Vagina (tissue), 2 donors: ENCODE measurements around the gene NR2E3. TPM values are rescaled to one million over a fixed set of nuclear protein-coding genes. Genes with fewer than 3 reads are reported as not detected.

Experiments
- DNase-seq, 2 donors: peaks; one replicate each; pipeline ENCODE4 v3.0.0-alpha.2; 2017; ENCODE audit errors: extremely low spot score in 2 of 2
- H3K27ac ChIP-seq: fragments of 200-600 bp; sonication (generic); one replicate; pipeline ENCODE4 v1.5.1; 2019
- H3K27me3 ChIP-seq: fragments of 200-600 bp; sonication (generic); one replicate; pipeline ENCODE4 v1.5.1; 2019
- H3K36me3 ChIP-seq, 2 donors: fragments of 200-600 bp; sonication (generic); one replicate each; pipeline ENCODE4 v1.5.1; 2017 to 2019
- H3K4me1 ChIP-seq: fragments of 200-600 bp; sonication (generic); one replicate; pipeline ENCODE4 v1.5.1; 2019
- H3K4me3 ChIP-seq, 2 donors: fragments of 200-600 bp; sonication (generic); 1 replicate in 1 of 2; 2 replicates in 1 of 2; pipeline ENCODE4 v1.5.1; 2016 to 2019
- H3K9me3 ChIP-seq: fragments of 200-600 bp; sonication (generic); one replicate; pipeline ENCODE4 v1.5.1; 2019
- POLR2A ChIP-seq, 2 donors: fragments of 450-650 bp; IDR thresholded peaks; one replicate each; pipeline ENCODE4 v1.6.1; 2017; ENCODE audit warnings: antibody characterized with exemption in 2 of 2, mild to moderate bottlenecking in 2 of 2, moderate library complexity in 2 of 2
- POLR2AphosphoS5 ChIP-seq, 2 donors: sonication (generic); formaldehyde crosslinking; IDR thresholded peaks; one replicate each; pipeline ENCODE4 v1.9.0; 2017; ENCODE audit warnings: antibody characterized with exemption in 2 of 2, mild to moderate bottlenecking in 2 of 2, low read depth in 1 of 2; ENCODE audit not compliant: insufficient read depth in 1 of 2
- intact Hi-C: fragments of 100-400 bp; cut with DNase I; formaldehyde crosslinking; loops from one replicate; pipeline ENCODE4 v1.15.1; 2023
- total RNA-seq: library from RNA; depleted of rRNA; stranded (reverse); fragments of >200 nt; gene quantifications from one replicate; pipeline ENCODE4 v1.2.3, GENCODE V29; 2016
- TF ChIP-seq, protein P1 (sequence below), 3 experiments: fragments of 450-650 bp in 2 of 3; fragments of 200-600 bp in 1 of 3; sonication (generic) in 1 of 3; IDR thresholded peaks; one replicate each; pipeline ENCODE4 v1.5.1; 2017 to 2019; ENCODE audit warnings: antibody characterized with exemption in 3 of 3, mild to moderate bottlenecking in 2 of 3, moderate library complexity in 2 of 3

Gene NR2E3
- total RNA-seq, 1 donor from 2014 or later = 0.98 TPM

DNA sequence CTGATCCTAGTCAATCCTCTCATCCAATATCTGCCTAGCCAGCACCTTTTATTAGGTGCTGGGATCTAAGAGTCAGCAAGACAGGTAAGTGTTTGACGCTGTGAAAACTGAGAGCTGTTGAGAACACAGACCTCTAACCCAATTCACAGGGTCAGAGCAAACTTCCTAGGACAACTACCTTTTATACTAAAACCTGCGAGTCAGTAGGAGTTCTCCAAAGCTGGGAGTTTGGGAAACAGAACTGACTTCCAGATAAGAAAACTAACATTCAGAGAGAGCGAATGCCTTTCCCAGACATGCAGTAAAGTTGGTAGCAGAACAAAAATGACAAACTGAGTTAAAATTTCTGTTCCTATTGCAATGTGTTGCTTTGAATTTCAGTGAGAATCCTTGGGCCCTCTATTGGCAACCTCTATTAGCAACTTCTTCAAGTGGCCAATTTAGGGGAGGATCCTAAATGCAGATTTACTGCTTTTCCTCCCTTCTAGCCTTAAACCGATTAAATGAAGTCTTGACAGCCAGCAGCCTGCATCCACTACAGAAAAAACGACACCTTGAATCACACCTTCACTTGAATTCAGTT is 11.3 kb downstream of the NR2E3 start:
- Histone ChIP-seq H3K36me3 (peaks cover 0 to 16% of the 10 kb centered on the region in 2 donors), H3K4me3 (no peak overlapping the region), H3K9me3 (no peaks in the 10 kb centered on the region), H3K27me3 (no peaks in the 10 kb centered on the region), H3K27ac (no peak overlapping the region), H3K4me1 (no peaks in the 10 kb centered on the region)
- intact Hi-C loops = no loop called here
- no peak for DNase-seq
- TF ChIP-seq POLR2A (IDR thresholded peaks at IDR 0.05) = no peak
- TF ChIP-seq, protein P1, sequence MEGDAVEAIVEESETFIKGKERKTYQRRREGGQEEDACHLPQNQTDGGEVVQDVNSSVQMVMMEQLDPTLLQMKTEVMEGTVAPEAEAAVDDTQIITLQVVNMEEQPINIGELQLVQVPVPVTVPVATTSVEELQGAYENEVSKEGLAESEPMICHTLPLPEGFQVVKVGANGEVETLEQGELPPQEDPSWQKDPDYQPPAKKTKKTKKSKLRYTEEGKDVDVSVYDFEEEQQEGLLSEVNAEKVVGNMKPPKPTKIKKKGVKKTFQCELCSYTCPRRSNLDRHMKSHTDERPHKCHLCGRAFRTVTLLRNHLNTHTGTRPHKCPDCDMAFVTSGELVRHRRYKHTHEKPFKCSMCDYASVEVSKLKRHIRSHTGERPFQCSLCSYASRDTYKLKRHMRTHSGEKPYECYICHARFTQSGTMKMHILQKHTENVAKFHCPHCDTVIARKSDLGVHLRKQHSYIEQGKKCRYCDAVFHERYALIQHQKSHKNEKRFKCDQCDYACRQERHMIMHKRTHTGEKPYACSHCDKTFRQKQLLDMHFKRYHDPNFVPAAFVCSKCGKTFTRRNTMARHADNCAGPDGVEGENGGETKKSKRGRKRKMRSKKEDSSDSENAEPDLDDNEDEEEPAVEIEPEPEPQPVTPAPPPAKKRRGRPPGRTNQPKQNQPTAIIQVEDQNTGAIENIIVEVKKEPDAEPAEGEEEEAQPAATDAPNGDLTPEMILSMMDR (IDR thresholded peaks at IDR 0.05) = no peak
- TF ChIP-seq POLR2AphosphoS5 (IDR thresholded peaks at IDR 0.05; ENCODE audit: insufficient read depth in 1 of 2, low read depth in 1 of 2) = no peak

DNA sequence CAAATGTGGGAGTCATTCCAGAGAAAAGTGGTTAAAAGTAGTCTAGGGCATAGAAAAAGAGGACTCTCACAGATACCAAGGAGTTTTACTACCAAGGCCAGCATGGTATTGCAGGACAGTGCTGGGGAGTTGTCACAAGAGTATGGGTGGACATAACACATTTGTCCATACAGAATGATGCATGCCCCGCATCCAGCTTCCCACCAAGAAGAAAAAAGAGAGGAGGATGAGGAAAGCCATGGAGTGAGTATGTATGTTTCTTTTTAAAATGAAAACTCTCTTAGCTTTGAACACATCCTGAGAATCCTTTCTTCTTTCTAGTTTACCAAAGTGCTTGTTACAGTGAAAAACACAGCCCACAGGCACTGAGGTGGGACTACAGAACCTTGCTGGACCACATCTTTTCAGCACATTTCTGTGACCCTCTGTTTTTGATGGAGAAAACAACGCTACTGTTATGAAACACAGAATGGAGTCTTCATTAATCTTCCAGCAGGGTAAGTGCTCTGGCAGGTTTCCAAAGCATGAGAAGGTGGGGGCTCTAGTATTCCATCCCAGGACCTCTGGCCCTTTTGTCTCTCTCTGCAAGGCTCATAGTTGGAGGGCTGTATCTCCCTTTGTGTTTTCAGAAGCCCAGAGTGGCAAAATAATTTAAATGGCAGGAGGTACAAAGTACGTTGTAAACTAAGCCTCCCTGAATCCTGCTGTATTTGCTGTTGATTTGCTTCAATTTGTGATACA is 12.7 kb downstream of the NR2E3 start:
- Histone ChIP-seq H3K27ac (no peak overlapping the region), H3K4me1 (no peaks in the 10 kb centered on the region), H3K36me3 (peaks cover 0 to 29% of the 10 kb centered on the region in 2 donors), H3K9me3 (no peaks in the 10 kb centered on the region), H3K4me3 (no peak overlapping the region), H3K27me3 (no peaks in the 10 kb centered on the region)
- TF ChIP-seq POLR2AphosphoS5 (IDR thresholded peaks at IDR 0.05; ENCODE audit: insufficient read depth in 1 of 2, low read depth in 1 of 2) (no peak), POLR2A (IDR thresholded peaks at IDR 0.05) (no peak)
- TF ChIP-seq, protein P1 (IDR thresholded peaks at IDR 0.05) = no peak
- intact Hi-C loops = no loop called here
- no peak for DNase-seq

DNA sequence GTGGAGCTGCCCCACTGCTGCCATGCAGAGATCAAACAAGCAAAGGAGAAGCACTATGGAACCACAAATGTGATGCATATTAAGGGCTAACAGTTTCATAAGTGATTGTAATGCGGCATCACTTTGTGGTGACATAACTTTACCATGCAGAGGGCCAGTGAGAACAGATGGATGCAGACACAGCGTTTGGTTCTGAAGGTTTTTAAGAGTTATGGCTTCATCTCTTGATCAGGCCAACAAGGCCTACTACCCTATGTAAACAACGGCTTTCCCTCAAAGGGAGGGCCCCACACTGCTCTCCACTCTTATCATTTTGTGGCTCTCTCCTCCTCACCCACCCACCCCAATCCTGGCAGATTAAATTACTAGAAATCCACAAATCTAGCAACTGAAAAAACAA is 13.4 kb downstream of the NR2E3 start:
- Histone ChIP-seq H3K9me3 (no peaks in the 10 kb centered on the region), H3K27me3 (no peaks in the 10 kb centered on the region), H3K27ac (no peak overlapping the region), H3K4me3 (no peak overlapping the region), H3K4me1 (no peaks in the 10 kb centered on the region), H3K36me3 (peaks cover 0 to 32% of the 10 kb centered on the region in 2 donors)
- TF ChIP-seq POLR2A (IDR thresholded peaks at IDR 0.05) = no peak
- no peak for TF ChIP-seq POLR2AphosphoS5 (IDR thresholded peaks at IDR 0.05; ENCODE audit: insufficient read depth in 1 of 2, low read depth in 1 of 2)
- TF ChIP-seq, protein P1 (IDR thresholded peaks at IDR 0.05) = no peak
- no peak for DNase-seq
- intact Hi-C loops = no loop called here

DNA sequence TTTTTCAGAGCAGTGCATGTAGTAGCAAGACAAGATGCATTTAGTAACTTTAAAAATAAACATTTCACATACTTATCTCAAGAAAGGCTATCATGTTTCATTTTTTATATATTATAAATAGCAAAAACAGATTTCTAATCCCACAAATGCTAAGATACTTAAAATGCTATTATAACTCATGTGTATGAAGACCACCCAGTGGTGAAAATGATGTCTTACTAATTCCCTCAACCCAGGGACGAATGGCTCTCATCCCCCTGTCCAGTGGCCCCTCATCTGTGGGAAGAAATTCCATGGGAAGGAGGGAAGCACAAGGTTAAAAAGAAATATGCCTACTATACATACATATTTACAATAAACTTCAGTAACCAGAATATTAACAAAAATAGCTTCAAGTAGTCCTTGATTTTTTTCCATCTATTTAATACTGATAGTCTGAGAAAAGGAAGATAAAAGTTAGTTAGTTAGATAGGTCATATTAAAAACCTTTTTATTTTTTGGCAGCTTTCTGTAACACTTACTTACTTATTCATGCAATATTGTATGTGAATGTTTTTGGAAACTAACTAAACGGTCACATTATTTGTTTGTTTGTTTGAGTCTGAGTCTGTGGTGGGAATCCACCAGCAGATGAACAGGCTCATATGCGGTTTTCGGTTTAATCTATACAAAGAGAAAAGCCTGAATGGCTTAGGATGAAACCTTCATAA is 14.8 kb downstream of the NR2E3 start:
- Histone ChIP-seq H3K4me3 (no peak overlapping the region), H3K9me3 (no peaks in the 10 kb centered on the region), H3K36me3 (peaks cover 0 to 46% of the 10 kb centered on the region in 2 donors), H3K27me3 (no peaks in the 10 kb centered on the region), H3K4me1 (no peaks in the 10 kb centered on the region), H3K27ac (no peak overlapping the region)
- intact Hi-C loops = no loop called here
- TF ChIP-seq POLR2A (IDR thresholded peaks at IDR 0.05) (no peak), POLR2AphosphoS5 (IDR thresholded peaks at IDR 0.05; ENCODE audit: insufficient read depth in 1 of 2, low read depth in 1 of 2) (no peak)
- no peak for DNase-seq

DNA sequence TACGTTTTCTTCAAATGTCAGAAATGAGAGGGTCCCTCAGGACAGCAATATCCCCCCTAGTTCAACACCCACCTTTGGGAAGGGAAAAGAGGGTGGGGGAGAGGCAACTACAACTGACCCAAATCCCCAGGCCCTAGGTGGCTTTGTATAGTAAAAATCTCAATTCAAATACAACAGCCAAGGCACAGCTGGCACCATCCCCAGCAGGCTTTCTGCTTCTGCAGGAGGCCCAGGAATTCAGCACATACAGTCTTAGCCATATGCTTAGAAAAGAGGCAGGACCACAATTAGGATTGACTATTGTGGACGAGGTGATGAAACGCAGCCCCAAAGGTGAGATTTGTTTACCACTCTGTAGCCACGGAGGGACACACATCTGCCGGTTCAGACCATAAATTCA is 15.8 kb downstream of the NR2E3 start:
- DNase-seq = no peak
- no peaks in the 10 kb centered on the region for H3K4me1 ChIP-seq
- peaks cover 0 to 50% of the 10 kb centered on the region in 2 donors for H3K36me3 ChIP-seq
- H3K27ac ChIP-seq = no peak overlapping the region
- H3K9me3 ChIP-seq = no peaks in the 10 kb centered on the region
- H3K4me3 ChIP-seq = no peak overlapping the region
- no peaks in the 10 kb centered on the region for H3K27me3 ChIP-seq
- intact Hi-C loops = no loop called here
- TF ChIP-seq, protein P1 (IDR thresholded peaks at IDR 0.05) = no peak
- TF ChIP-seq POLR2A (IDR thresholded peaks at IDR 0.05) (no peak), POLR2AphosphoS5 (IDR thresholded peaks at IDR 0.05; ENCODE audit: insufficient read depth in 1 of 2, low read depth in 1 of 2) (no peak)
